ENCODE measurements around the gene HACL1.

DNA sequence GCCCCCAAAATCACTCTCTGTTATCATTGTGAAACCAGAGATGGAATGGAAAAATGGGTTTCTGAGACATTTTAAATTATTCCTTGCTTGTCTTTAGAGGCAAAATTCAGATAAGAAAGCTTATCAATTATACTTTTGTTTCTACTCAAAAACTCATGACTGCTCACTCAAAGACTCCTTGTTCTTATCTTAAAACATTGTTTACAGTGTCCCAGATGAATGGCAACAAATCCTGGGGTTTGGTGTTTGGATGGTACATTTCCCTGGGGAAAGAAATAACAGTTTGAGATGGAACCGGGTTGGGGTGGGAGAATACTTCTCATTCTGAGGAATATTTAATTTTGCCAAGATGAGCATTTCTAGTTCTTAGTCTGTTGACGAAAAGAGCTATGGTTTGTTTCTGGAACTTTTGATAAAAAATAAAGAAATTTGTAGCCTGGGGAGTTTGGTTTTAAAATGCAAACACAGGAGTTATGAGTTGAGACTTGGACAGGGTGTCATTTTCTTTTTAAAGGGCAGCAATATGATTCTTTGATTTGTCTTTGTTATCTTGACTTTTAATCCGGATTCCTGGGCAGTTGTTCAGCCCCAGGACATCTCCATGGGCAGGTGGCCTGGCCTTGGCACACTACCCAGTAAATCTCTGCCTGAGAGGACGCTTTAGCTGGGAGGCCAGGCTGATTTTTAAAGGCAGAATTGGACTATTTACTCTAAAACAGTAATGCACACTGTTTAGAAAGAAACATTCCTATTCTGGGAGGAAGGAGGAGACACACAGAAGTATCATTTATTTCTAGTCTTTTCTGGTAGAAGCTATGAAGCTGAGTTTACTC, 32.6 kb upstream of the HACL1 start:
- TF ChIP-seq TAF1 (IDR thresholded peaks at IDR 0.05; ENCODE audit: low read depth, low read length) = no peak
- TF ChIP-seq POLR2A (IDR thresholded peaks at IDR 0.05; ENCODE audit: low read depth, low read length) = no peak

All from GM12891 (cell line).